HepG2 (cell line): ENCODE measurements around the gene FLVCR1. TPM values are rescaled to one million over a fixed set of nuclear protein-coding genes. Genes with fewer than 3 reads are reported as not detected.

Experiments used
- ATAC-seq: fragments of 200-7000 bp; cut with Tn5 transposase; 3 replicates; pipeline ENCODE4 v1.9.1; 2020; ENCODE audit warnings: mild to moderate bottlenecking, moderate library complexity
- BruUV-seq: library from RNA; stranded (reverse); fragments of 400-500 nt; replicated peaks from 2 replicates; lab custom pipeline; 2021; lab: Mats Ljungman, UMichigan
- CTCF ChIA-PET: fragments of 300-600 bp; formaldehyde crosslinking; extraction: SDS; loops from one replicate; lab custom pipeline; 2021; ENCODE audit warnings: low total read pairs, inconsistent platforms, low intra/inter-chr PET ratio; lab: Yijun Ruan, JAX
- POLR2A ChIA-PET: fragments of 350-600 bp; sonication (Branson Sonifier 250); formaldehyde crosslinking; loops from one replicate; lab custom pipeline; 2020; ENCODE audit warnings: antibody characterized with exemption, inconsistent platforms; lab: Yijun Ruan, JAX
- DNase-seq: peaks from one replicate; pipeline ENCODE4 v3.0.0-alpha.2; 2015; ENCODE audit warnings: low spot score
- FAIRE-seq: peaks from 3 replicates; lab custom pipeline; 2011; peaks lifted over from hg19 to GRCh38; lab: Jason Lieb, UNC
- H2AFZ ChIP-seq: one replicate; pipeline ENCODE4 v1.6.1; 2011; ENCODE audit warnings: low read length, inconsistent platforms
- H3K27ac ChIP-seq: fragments of 300-600 bp; 3 replicates; pipeline ENCODE4 v1.8.0; 2011; ENCODE audit warnings: mixed run types, mild to moderate bottlenecking, mixed read lengths, low read length, inconsistent platforms; ENCODE audit not compliant: insufficient read depth; ENCODE audit errors: extremely low read length
- H3K27me3 ChIP-seq, 2 experiments: fragments of 200-600 bp in 1 of 2; 2 replicates in 1 of 2; 3 replicates in 1 of 2; pipeline versions ENCODE4 v1.6.0 to v1.8.0; 2011; ENCODE audit warnings: low read length in 2 of 2, mild to moderate bottlenecking in 2 of 2, moderate library complexity in 2 of 2, inconsistent platforms in 1 of 2; ENCODE audit not compliant: insufficient read depth in 2 of 2, control insufficient read depth in 1 of 2
- H3K36me3 ChIP-seq, 2 experiments: fragments of 200-600 bp in 1 of 2; replicated peaks in 1 of 2; 2 replicates in 1 of 2; 3 replicates in 1 of 2; pipeline versions ENCODE4 v1.5.1 to v1.8.0; 2011; ENCODE audit warnings: low read length in 2 of 2, inconsistent platforms in 1 of 2; ENCODE audit not compliant: insufficient read depth in 2 of 2, control insufficient read depth in 1 of 2
- H3K4me1 ChIP-seq: 2 replicates; pipeline ENCODE4 v1.5.1; 2012; ENCODE audit warnings: low read length, inconsistent platforms; ENCODE audit not compliant: insufficient read depth
- H3K4me2 ChIP-seq: 2 replicates; pipeline ENCODE4 v1.6.0; 2011; ENCODE audit warnings: low read depth, low read length, inconsistent platforms
- H3K4me3 ChIP-seq, 3 experiments: fragments of 200-600 bp in 1 of 3; sonication (generic), shearing (Covaris generic) in 1 of 3; replicated peaks in 1 of 3; 2 replicates each; pipeline ENCODE4 v1.5.1; 2011 to 2016; ENCODE audit warnings: low read length in 3 of 3, inconsistent platforms in 2 of 3, low read depth in 2 of 3, mild to moderate bottlenecking in 2 of 3, control low read depth in 1 of 3, mixed read lengths in 1 of 3; ENCODE audit not compliant: insufficient read depth in 1 of 3
- H3K79me2 ChIP-seq: one replicate; pipeline ENCODE4 v1.6.1; 2011; ENCODE audit warnings: low read length, inconsistent platforms; ENCODE audit not compliant: insufficient read depth
- H3K9ac ChIP-seq: 2 replicates; pipeline ENCODE4 v1.6.0; 2011; ENCODE audit warnings: mild to moderate bottlenecking, low read depth, low read length, inconsistent platforms; ENCODE audit not compliant: insufficient read depth
- H3K9me3 ChIP-seq: 2 replicates; pipeline ENCODE4 v1.5.1; 2012; ENCODE audit warnings: mild to moderate bottlenecking, low read length
- H4K20me1 ChIP-seq: 2 replicates; pipeline ENCODE4 v1.6.0; 2011; ENCODE audit warnings: inconsistent platforms, mild to moderate bottlenecking, low read length, moderate library complexity; ENCODE audit not compliant: insufficient read depth
- BRCA1 ChIP-seq: sonication (generic); formaldehyde crosslinking; IDR thresholded peaks from 2 replicates; pipeline ENCODE4 v1.4.0; 2020; ENCODE audit warnings: missing genetic modification reagents
- GATA4 ChIP-seq: sonication (generic); IDR thresholded peaks from 2 replicates; pipeline ENCODE4 v1.6.1; 2016; ENCODE audit warnings: antibody characterized with exemption, low read depth, borderline replicate concordance
- HNRNPLL ChIP-seq: fragments of 200-400 bp; formaldehyde crosslinking; IDR thresholded peaks from 2 replicates; pipeline ENCODE4 v1.6.1; 2017; ENCODE audit warnings: mild to moderate bottlenecking, low read depth, low read length; ENCODE audit not compliant: poor library complexity, severe bottlenecking
- JDP2 ChIP-seq: sonication (generic); formaldehyde crosslinking; IDR thresholded peaks from 2 replicates; pipeline ENCODE4 v1.8.1; 2022; ENCODE audit warnings: missing genetic modification reagents, borderline replicate concordance
- KAT8 ChIP-seq: IDR thresholded peaks from 2 replicates; pipeline ENCODE4 v1.6.1; 2016; ENCODE audit warnings: missing genetic modification reagents, missing compliant biosample characterization
- KDM5A ChIP-seq: fragments of 200-600 bp; sonication (generic); IDR thresholded peaks from 2 replicates; pipeline ENCODE4 v1.7.0; 2018; ENCODE audit warnings: antibody characterized with exemption, mild to moderate bottlenecking, low read length, borderline replicate concordance
- NKX3-1 ChIP-seq: sonication (generic); formaldehyde crosslinking; IDR thresholded peaks from 2 replicates; pipeline ENCODE4 v1.5.0; 2020; ENCODE audit warnings: missing genetic modification reagents
- ONECUT2 ChIP-seq: sonication (generic); formaldehyde crosslinking; IDR thresholded peaks from 2 replicates; pipeline ENCODE4 v1.4.0; 2020; ENCODE audit warnings: missing genetic modification reagents
- PHB2 ChIP-seq: fragments of 450-650 bp; IDR thresholded peaks from 2 replicates; pipeline ENCODE4 v1.6.1; 2018; ENCODE audit not compliant: partially characterized antibody
- SAFB2 ChIP-seq: sonication (generic); formaldehyde crosslinking; IDR thresholded peaks from 2 replicates; pipeline ENCODE4 v1.5.1; 2020; ENCODE audit warnings: missing genetic modification reagents, low read depth, mild to moderate bottlenecking, borderline replicate concordance
- ZFP62 ChIP-seq: sonication (generic); formaldehyde crosslinking; IDR thresholded peaks from 2 replicates; pipeline ENCODE4 v1.4.0; 2020; ENCODE audit warnings: missing genetic modification reagents
- ZNF263 ChIP-seq: sonication (generic); formaldehyde crosslinking; IDR thresholded peaks from 2 replicates; pipeline ENCODE4 v1.4.0; 2020; ENCODE audit warnings: missing genetic modification reagents
- ZNF331 ChIP-seq: sonication (generic); formaldehyde crosslinking; IDR thresholded peaks from 2 replicates; pipeline ENCODE4 v1.4.0; 2020; ENCODE audit warnings: missing genetic modification reagents
- ZNF431 ChIP-seq: sonication (generic); formaldehyde crosslinking; IDR thresholded peaks from 2 replicates; pipeline ENCODE4 v1.9.0; 2022; ENCODE audit warnings: missing genetic modification reagents, low read depth, mild to moderate bottlenecking, borderline replicate concordance
- ZNF562 ChIP-seq: sonication (generic); formaldehyde crosslinking; IDR thresholded peaks from 2 replicates; pipeline ENCODE4 v1.8.0; 2022; ENCODE audit warnings: missing genetic modification reagents, borderline replicate concordance
- ZNF564 ChIP-seq: sonication (generic); formaldehyde crosslinking; IDR thresholded peaks from 2 replicates; pipeline ENCODE4 v1.8.1; 2023; ENCODE audit warnings: mild to moderate bottlenecking, missing genetic modification reagents
- ZNF720 ChIP-seq: sonication (generic); formaldehyde crosslinking; IDR thresholded peaks from 2 replicates; pipeline ENCODE4 v1.4.0; 2020; ENCODE audit warnings: missing genetic modification reagents
- WGBS: methylation state at CpG from one replicate; pipeline ENCODE4 v1.1.6; 2017; ENCODE audit warnings: low lambda C conversion rate; 5-methylcytosine and 5-hydroxymethylcytosine counted together
- in situ Hi-C: cut with HindIII; loops from 2 replicates; pipeline ENCODE4 v1.10.0; 2017; ENCODE audit warnings: low pct_unique_long_range_greater_than_20kb; ENCODE audit not compliant: extremely low pct_ligation_motif_present
- intact Hi-C: fragments of 100-400 bp; cut with micrococcal nuclease; formaldehyde crosslinking; loops from one replicate; pipeline ENCODE4 v1.10.0; 2022; ENCODE audit not compliant: unreplicated experiment
- polyA plus RNA-seq, 8 experiments: library from polyadenylated mRNA; depleted of rRNA in 3 of 8; stranded (reverse) in 7 of 8; unstranded in 1 of 8; fragments of >200 nt; fragmentation: Illumina TruSeq in 4 of 8; extraction: Trizol in 4 of 8; gene quantifications; 2 replicates each; pipeline versions ENCODE4 v1.2.1 to v1.2.3, GENCODE V29; 2011 to 2016; ENCODE audit warnings: low read depth in 4 of 8, missing spikeins in 1 of 8, mixed read lengths in 1 of 8; ENCODE audit not compliant: insufficient read depth in 1 of 8
- total RNA-seq, 5 experiments: library from RNA; depleted of rRNA; stranded (reverse); fragments of >200 nt; fragmentation: Illumina TruSeq; extraction: Trizol; gene quantifications; 2 replicates each; pipeline ENCODE4 v1.2.3, GENCODE V29; 2016; ENCODE audit warnings: low read depth in 1 of 5
- TF ChIP-seq, protein P1 (sequence below): sonication (generic); formaldehyde crosslinking; IDR thresholded peaks from 2 replicates; pipeline ENCODE4 v1.4.0; 2020; ENCODE audit warnings: mild to moderate bottlenecking, missing genetic modification reagents
- TF ChIP-seq, protein P2 (sequence below): sonication (generic); formaldehyde crosslinking; conservative IDR thresholded peaks from 2 replicates; pipeline ENCODE4 v1.4.0; 2020; ENCODE audit warnings: missing genetic modification reagents
- TF ChIP-seq, protein P3 (sequence below): IDR thresholded peaks from 2 replicates; pipeline ENCODE4 v1.6.1; 2016; ENCODE audit warnings: missing biosample characterization, missing genetic modification reagents, low read depth

Gene FLVCR1
- total and polyA plus RNA-seq, 2 of the 13 experiments (the other 11 are each of a cell fraction or from before 2014, with no cell fraction given), result 14.8 to 39.8 TPM

- 70% methylated on average over 5 of the region's 5 CpGs for WGBS
- Histone ChIP-seq H3K27ac (no peak overlapping the region), H3K36me3 (no peaks in the 10 kb centered on the region), H3K27me3 (peaks cover 0 to 16% of the 10 kb centered on the region in 2 experiments; a peak in 1 of 5 replicates), H2AFZ (no peak overlapping the region), H3K4me1 (peaks cover 43% of the 10 kb centered on the region), H3K4me3 (no peak overlapping the region), H3K9ac (no peak overlapping the region), H3K79me2 (no peaks in the 10 kb centered on the region), H3K9me3 (no peaks in the 10 kb centered on the region), H4K20me1 (no peaks in the 10 kb centered on the region)
- intact Hi-C loops, result loop anchor here (10.0 kb wide), 1 partner anchor 103 kb away; no protein-coding TSS in a partner anchor
- FAIRE-seq, result no peak
- in situ Hi-C loops, result no loop called here
- POLR2A ChIA-PET, result no interaction called here
- DNase-seq, result no peak
- BruUV-seq, result no TSS peak
- CTCF ChIA-PET, result no interaction called here
- ATAC-seq, result no peak
- TF ChIP-seq ZNF431 (no peak), KAT8 (no peak), PHB2 (no peak), ZNF564 (CRISPR knock-in tag) (no peak), GATA4 (no peak), BRCA1 (CRISPR knock-in tag) (no peak), ZNF562 (CRISPR knock-in tag) (no peak), JDP2 (CRISPR knock-in tag) (no peak), NKX3-1 (CRISPR knock-in tag) (no peak), SAFB2 (CRISPR knock-in tag) (no peak), ZNF263 (CRISPR knock-in tag) (no peak), KDM5A (no peak), ZNF331 (CRISPR knock-in tag) (no peak), ONECUT2 (CRISPR knock-in tag) (no peak), ZNF720 (no peak), HNRNPLL (no peak), ZFP62 (CRISPR knock-in tag) (no peak)
- TF ChIP-seq, protein P1, sequence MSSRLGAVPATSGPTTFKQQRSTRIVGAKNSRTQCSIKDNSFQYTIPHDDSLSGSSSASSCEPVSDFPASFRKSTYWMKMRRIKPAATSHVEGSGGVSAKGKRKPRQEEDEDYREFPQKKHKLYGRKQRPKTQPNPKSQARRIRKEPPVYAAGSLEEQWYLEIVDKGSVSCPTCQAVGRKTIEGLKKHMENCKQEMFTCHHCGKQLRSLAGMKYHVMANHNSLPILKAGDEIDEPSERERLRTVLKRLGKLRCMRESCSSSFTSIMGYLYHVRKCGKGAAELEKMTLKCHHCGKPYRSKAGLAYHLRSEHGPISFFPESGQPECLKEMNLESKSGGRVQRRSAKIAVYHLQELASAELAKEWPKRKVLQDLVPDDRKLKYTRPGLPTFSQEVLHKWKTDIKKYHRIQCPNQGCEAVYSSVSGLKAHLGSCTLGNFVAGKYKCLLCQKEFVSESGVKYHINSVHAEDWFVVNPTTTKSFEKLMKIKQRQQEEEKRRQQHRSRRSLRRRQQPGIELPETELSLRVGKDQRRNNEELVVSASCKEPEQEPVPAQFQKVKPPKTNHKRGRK (CRISPR knock-in tag), result no peak
- TF ChIP-seq, protein P2, sequence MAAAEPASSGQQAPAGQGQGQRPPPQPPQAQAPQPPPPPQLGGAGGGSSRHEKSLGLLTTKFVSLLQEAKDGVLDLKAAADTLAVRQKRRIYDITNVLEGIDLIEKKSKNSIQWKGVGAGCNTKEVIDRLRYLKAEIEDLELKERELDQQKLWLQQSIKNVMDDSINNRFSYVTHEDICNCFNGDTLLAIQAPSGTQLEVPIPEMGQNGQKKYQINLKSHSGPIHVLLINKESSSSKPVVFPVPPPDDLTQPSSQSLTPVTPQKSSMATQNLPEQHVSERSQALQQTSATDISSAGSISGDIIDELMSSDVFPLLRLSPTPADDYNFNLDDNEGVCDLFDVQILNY, result no peak
- TF ChIP-seq, protein P3, sequence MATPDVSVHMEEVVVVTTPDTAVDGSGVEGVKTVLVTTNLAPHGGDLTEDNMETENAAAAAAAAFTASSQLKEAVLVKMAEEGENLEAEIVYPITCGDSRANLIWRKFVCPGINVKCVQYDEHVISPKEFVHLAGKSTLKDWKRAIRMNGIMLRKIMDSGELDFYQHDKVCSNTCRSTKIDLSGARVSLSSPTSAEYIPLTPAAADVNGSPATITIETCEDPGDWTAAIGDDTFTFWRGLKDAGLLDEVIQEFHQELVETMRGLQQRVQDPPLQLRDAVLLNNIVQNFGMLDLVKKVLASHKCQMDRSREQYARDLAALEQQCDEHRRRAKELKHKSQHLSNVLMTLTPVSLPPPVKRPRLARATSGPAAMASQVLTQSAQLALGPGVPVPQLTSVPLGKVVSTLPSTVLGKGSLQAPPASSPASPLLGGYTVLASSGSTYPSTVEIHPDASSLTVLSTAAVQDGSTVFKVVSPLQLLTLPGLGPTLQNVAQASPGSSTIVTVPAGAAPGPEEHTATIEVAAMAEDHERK (CRISPR knock-in tag), result no peak
- TF ChIP-seq, all 625 proteins: peak for 0
- H3K4me2 ChIP-seq, result no peak overlapping the region
Measured at GRCh38 chr1:212917858-212918257, 59.8 kb downstream of the FLVCR1 start.
